ENCODE measurements around the gene RAB4B. TPM values are rescaled to one million over a fixed set of nuclear protein-coding genes. Genes with fewer than 3 reads are reported as not detected.

RAB4B gene
- polyA plus RNA-seq, 1 experiment: 25.4 TPM

DNA sequence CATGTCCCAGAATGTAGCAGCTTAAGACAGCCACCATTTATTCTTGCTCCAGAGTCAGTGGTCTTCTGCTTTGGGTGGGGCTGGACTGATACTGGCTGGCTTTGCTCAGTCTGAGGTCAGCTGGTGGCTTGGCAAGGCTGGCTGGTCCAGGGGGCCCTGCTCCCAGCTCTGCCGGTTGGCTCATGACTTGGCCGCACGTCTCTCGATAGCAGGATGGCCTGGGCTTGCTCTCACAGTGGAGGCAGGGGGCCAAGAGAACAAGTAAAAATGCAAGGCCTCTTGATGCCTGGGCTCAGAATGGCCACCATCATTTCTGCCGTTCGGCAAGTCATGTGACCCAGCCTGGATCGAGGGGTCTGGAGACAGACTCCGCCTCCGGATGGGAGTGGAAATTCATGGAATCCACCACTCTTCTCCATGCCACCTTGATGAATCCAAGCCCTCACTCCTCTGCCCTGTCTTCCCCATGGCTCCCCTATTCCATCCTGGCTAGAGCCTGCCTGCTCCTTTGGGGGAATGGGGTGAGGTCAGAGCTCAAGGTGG, 40.9 kb upstream of the RAB4B start:
- ChIA-PET POLR2A (no interaction called here), CTCF (no interaction called here)
- TF ChIP-seq, protein P1, sequence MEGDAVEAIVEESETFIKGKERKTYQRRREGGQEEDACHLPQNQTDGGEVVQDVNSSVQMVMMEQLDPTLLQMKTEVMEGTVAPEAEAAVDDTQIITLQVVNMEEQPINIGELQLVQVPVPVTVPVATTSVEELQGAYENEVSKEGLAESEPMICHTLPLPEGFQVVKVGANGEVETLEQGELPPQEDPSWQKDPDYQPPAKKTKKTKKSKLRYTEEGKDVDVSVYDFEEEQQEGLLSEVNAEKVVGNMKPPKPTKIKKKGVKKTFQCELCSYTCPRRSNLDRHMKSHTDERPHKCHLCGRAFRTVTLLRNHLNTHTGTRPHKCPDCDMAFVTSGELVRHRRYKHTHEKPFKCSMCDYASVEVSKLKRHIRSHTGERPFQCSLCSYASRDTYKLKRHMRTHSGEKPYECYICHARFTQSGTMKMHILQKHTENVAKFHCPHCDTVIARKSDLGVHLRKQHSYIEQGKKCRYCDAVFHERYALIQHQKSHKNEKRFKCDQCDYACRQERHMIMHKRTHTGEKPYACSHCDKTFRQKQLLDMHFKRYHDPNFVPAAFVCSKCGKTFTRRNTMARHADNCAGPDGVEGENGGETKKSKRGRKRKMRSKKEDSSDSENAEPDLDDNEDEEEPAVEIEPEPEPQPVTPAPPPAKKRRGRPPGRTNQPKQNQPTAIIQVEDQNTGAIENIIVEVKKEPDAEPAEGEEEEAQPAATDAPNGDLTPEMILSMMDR (IDR thresholded peaks at IDR 0.05; ENCODE audit: insufficient read depth, low read depth, low read length): no peak
- no peak for DNase-seq (ENCODE audit: low read depth)
- peaks cover 35% of the 10 kb centered on the region for H3K36me3 ChIP-seq (ENCODE audit: control insufficient read depth, insufficient read depth, low read length)
- H3K4me3 ChIP-seq (ENCODE audit: low read depth, low read length): no peak overlapping the region
- H3K27me3 ChIP-seq (ENCODE audit: control insufficient read depth, insufficient read depth, low read length): no peaks in the 10 kb centered on the region

DNA sequence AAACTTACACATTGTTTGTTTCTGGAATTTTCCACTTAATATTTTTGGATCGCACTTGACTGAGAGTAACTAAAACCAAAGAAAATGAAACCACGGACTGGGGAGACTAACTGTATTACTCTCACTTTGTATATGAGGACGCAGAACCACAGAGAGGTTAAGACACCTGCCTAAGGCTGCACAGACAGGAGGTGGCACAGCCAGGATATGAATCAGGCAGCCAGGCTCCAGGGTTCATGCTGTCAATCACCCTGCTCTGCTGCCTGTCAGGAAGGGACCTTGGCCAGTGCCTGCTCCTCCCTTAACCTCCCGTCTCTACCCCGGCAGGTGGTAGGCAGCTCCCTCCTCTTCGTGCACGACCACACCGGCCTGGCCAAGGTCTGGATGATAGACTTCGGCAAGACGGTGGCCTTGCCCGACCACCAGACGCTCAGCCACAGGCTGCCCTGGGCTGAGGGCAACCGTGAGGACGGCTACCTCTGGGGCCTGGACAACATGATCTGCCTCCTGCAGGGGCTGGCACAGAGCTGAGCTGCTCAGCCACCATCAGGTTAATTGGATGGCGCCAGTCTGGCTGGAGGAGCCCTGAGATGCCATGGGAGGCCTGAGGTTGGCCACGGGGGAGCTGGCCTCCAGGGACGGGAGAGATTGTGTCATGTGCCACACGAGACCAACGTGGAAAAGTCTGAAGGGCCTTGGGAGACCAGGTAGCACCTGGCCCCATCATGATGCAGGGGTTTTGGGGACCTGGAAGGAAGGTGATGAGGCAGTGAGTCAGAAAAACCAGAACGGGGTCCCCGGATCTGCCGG, 38.8 kb upstream of the RAB4B start:
- DNase-seq (ENCODE audit: low read depth): no peak
- H3K36me3 ChIP-seq (ENCODE audit: control insufficient read depth, insufficient read depth, low read length): peaks cover 29% of the 10 kb centered on the region
- H3K27me3 ChIP-seq (ENCODE audit: control insufficient read depth, insufficient read depth, low read length): no peaks in the 10 kb centered on the region
- CTCF ChIA-PET: interaction anchor here (0.5 to 1.2 kb wide), 3 partner anchors 68 to 571 kb away, joined by 3 read pairs; no protein-coding TSS in a partner anchor
- POLR2A ChIA-PET: no interaction called here
- no peak overlapping the region for H3K4me3 ChIP-seq (ENCODE audit: low read depth, low read length)
- TF ChIP-seq, protein P1 (IDR thresholded peaks at IDR 0.05; ENCODE audit: insufficient read depth, low read depth, low read length): no peak

- ChIA-PET POLR2A (interaction anchor here (0.5 kb wide), 1 partner anchor 16 kb away, joined by 3 read pairs; no protein-coding TSS in a partner anchor), CTCF (interaction anchor here (0.6 to 1.2 kb wide), 2 partner anchors 67 to 571 kb away, joined by 3 read pairs; no protein-coding TSS in a partner anchor)
- TF ChIP-seq, protein P1 (IDR thresholded peaks at IDR 0.05; ENCODE audit: insufficient read depth, low read depth, low read length): no peak
- peaks cover 26% of the 10 kb centered on the region for H3K36me3 ChIP-seq (ENCODE audit: control insufficient read depth, insufficient read depth, low read length)
- no peaks in the 10 kb centered on the region for H3K27me3 ChIP-seq (ENCODE audit: control insufficient read depth, insufficient read depth, low read length)
- no peak for DNase-seq (ENCODE audit: low read depth)
- no peak overlapping the region for H3K4me3 ChIP-seq (ENCODE audit: low read depth, low read length)
Observed at GRCh38 chr19:40739871-40740703, 38.0 kb upstream of the RAB4B start.

DNA sequence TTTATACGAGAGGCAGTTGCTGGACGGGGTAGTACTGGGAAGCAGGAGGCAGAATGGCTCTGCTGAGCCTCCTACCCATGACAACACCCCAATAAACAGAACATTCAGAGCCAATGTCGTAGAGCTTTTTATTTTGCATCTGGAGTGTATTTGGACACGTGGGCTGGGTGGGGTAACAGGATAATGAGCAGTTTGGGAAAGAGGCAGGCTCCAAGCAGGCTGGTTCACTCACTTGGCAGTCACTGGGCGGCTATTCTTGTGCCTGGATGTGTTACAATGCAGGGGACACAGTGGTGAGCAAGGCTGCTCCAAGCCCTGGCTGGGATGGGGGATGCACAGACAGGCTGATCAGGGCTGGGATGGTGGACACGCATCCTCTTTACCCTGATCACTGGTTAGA, 37.3 kb upstream of the RAB4B start:
- CTCF ChIA-PET: no interaction called here
- peak; percentile 65 for DNase-seq (ENCODE audit: low read depth)
- peaks cover 22% of the 10 kb centered on the region for H3K36me3 ChIP-seq (ENCODE audit: control insufficient read depth, insufficient read depth, low read length)
- H3K4me3 ChIP-seq (ENCODE audit: low read depth, low read length): no peak overlapping the region
- H3K27me3 ChIP-seq (ENCODE audit: control insufficient read depth, insufficient read depth, low read length): no peaks in the 10 kb centered on the region
- TF ChIP-seq, protein P1 (IDR thresholded peaks at IDR 0.05; ENCODE audit: insufficient read depth, low read depth, low read length): no peak
- POLR2A ChIA-PET: interaction anchor here (0.5 kb wide), 1 partner anchor 16 kb away, joined by 3 read pairs; no protein-coding TSS in a partner anchor
